ENCODE results near the gene PIMREG.

DNA sequence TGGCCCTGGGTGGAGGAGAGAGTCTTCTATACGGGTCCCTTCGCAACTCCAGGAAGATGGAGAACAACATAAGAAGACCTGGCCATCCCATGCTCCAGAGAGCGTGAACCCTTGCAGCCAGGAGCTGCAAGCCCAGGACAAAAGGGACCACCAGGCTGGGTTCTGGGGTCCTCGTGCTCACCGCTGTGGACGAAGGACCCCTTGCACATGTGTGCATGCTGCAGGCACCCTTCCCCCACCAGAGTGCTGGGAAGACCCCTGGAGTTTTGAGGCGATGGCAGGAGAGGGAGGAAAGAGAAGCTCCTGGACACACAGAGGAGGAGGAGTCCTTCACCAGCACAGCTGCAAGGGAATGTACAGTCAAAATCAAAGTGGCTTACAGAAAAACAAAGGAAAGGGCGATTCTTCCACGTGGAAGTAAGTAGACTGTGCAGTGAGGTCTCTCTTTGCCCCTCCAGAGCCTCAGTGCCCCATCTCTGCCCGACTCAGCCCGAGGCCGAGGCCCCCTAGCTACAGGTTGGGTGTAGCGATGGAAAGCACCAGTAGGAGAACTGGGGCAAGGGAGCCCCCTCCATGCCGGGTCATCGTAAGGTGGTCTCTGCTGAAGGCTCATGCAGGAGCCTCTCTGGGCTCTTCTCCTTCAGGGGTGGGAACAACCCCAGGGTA, 51.3 kb downstream of the PIMREG start:
- no peak for TF ChIP-seq CTCF (IDR thresholded peaks at IDR 0.05)
- TF ChIP-seq POLR2AphosphoS5 (IDR thresholded peaks at IDR 0.05): no peak
- TF ChIP-seq POLR2A (IDR thresholded peaks at IDR 0.05): no peak

All from suprapubic skin (tissue), 4 donors.